ENCODE data around the gene PEG3. TPM values are rescaled to one million over a fixed set of nuclear protein-coding genes. Genes with fewer than 3 reads are reported as not detected.

The PEG3 gene
- total and polyA plus RNA-seq, 2 of the 13 experiments (the other 11 are each of a cell fraction or from before 2014, with no cell fraction given): 217 to 394 TPM

DNA sequence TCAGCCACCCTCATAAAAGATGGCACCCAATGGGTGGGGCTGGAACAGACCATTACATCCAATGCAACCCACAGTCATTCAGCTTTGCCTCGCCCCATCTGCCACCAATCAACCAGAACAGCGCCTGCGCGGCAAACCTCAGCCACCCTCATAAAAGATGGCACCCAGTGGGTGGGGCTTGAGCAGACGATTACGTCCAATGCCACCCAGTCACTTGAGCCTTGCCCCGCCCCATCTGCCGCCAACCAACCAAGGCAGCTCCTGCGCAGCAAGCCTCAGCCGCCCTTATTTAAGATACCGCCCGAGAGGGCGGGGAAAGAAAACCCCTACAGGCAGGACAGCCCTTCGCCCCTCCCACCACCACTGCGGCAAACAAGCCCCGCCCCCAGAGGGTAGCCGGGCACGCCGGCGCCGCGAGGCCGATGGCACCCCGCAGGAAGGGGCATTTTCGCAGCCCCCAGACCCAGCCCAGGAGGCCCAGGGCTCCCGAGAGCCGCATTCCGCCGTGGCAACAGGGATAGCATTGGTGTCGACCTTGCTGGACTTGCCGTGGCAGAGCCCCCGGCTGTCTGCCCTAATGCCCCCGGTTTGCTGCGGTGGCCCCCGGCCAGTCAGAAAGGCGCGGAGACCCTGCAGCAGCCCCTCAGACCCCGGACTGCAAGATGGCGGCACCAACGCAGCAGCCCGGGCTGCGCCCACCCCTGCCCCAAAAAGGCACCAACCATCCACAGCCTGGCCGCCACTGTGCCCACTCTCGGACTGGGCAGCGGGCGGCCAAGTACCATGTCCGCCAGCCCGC, 675 bp downstream of the PEG3 start (continued):
- TF ChIP-seq, protein P1, sequence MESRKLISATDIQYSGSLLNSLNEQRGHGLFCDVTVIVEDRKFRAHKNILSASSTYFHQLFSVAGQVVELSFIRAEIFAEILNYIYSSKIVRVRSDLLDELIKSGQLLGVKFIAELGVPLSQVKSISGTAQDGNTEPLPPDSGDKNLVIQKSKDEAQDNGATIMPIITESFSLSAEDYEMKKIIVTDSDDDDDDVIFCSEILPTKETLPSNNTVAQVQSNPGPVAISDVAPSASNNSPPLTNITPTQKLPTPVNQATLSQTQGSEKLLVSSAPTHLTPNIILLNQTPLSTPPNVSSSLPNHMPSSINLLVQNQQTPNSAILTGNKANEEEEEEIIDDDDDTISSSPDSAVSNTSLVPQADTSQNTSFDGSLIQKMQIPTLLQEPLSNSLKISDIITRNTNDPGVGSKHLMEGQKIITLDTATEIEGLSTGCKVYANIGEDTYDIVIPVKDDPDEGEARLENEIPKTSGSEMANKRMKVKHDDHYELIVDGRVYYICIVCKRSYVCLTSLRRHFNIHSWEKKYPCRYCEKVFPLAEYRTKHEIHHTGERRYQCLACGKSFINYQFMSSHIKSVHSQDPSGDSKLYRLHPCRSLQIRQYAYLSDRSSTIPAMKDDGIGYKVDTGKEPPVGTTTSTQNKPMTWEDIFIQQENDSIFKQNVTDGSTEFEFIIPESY (CRISPR knock-in tag; IDR thresholded peaks at IDR 0.05): no peak
- TF ChIP-seq ZC3H4 (CRISPR knock-in tag; IDR thresholded peaks at IDR 0.05; ENCODE audit: borderline replicate concordance) (no peak), HMG20A (CRISPR knock-in tag; IDR thresholded peaks at IDR 0.05; ENCODE audit: borderline replicate concordance) (no peak), PLRG1 (conservative IDR thresholded peaks at IDR 0.05) (no peak), ZNF367 (CRISPR knock-in tag; IDR thresholded peaks at IDR 0.05; ENCODE audit: borderline replicate concordance) (no peak), ZNF546 (CRISPR knock-in tag; conservative IDR thresholded peaks at IDR 0.05) (no peak), ZNF614 (CRISPR knock-in tag; IDR thresholded peaks at IDR 0.05; ENCODE audit: borderline replicate concordance) (no peak), PHF8 (CRISPR knock-in tag; IDR thresholded peaks at IDR 0.05) (peak; percentile 40), EEA1 (CRISPR knock-in tag; IDR thresholded peaks at IDR 0.05; ENCODE audit: borderline replicate concordance) (0 out of 2 replicates have a peak, but pooled peaks have one; percentile 37)
- TF ChIP-seq, protein P2, sequence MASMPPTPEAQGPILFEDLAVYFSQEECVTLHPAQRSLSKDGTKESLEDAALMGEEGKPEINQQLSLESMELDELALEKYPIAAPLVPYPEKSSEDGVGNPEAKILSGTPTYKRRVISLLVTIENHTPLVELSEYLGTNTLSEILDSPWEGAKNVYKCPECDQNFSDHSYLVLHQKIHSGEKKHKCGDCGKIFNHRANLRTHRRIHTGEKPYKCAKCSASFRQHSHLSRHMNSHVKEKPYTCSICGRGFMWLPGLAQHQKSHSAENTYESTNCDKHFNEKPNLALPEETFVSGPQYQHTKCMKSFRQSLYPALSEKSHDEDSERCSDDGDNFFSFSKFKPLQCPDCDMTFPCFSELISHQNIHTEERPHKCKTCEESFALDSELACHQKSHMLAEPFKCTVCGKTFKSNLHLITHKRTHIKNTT (CRISPR knock-in tag; IDR thresholded peaks at IDR 0.05): no peak
- TF ChIP-seq, protein P3, sequence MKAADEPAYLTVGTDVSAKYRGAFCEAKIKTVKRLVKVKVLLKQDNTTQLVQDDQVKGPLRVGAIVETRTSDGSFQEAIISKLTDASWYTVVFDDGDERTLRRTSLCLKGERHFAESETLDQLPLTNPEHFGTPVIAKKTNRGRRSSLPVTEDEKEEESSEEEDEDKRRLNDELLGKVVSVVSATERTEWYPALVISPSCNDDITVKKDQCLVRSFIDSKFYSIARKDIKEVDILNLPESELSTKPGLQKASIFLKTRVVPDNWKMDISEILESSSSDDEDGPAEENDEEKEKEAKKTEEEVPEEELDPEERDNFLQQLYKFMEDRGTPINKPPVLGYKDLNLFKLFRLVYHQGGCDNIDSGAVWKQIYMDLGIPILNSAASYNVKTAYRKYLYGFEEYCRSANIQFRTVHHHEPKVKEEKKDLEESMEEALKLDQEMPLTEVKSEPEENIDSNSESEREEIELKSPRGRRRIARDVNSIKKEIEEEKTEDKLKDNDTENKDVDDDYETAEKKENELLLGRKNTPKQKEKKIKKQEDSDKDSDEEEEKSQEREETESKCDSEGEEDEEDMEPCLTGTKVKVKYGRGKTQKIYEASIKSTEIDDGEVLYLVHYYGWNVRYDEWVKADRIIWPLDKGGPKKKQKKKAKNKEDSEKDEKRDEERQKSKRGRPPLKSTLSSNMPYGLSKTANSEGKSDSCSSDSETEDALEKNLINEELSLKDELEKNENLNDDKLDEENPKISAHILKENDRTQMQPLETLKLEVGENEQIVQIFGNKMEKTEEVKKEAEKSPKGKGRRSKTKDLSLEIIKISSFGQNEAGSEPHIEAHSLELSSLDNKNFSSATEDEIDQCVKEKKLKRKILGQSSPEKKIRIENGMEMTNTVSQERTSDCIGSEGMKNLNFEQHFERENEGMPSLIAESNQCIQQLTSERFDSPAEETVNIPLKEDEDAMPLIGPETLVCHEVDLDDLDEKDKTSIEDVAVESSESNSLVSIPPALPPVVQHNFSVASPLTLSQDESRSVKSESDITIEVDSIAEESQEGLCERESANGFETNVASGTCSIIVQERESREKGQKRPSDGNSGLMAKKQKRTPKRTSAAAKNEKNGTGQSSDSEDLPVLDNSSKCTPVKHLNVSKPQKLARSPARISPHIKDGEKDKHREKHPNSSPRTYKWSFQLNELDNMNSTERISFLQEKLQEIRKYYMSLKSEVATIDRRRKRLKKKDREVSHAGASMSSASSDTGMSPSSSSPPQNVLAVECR (CRISPR knock-in tag; IDR thresholded peaks at IDR 0.05; ENCODE audit: borderline replicate concordance): peak; percentile 5; the same call in 1 of the 2 replicates
- TF ChIP-seq, protein P4, sequence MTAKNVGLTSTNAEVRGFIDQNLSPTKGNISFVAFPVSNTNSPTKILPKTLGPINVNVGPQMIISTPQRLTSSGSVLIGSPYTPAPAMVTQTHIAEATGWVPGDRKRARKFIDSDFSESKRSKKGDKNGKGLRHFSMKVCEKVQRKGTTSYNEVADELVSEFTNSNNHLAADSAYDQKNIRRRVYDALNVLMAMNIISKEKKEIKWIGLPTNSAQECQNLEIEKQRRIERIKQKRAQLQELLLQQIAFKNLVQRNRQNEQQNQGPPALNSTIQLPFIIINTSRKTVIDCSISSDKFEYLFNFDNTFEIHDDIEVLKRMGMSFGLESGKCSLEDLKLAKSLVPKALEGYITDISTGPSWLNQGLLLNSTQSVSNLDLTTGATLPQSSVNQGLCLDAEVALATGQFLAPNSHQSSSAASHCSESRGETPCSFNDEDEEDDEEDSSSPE (CRISPR knock-in tag; IDR thresholded peaks at IDR 0.05): peak; percentile 26
- TF ChIP-seq, protein P5, sequence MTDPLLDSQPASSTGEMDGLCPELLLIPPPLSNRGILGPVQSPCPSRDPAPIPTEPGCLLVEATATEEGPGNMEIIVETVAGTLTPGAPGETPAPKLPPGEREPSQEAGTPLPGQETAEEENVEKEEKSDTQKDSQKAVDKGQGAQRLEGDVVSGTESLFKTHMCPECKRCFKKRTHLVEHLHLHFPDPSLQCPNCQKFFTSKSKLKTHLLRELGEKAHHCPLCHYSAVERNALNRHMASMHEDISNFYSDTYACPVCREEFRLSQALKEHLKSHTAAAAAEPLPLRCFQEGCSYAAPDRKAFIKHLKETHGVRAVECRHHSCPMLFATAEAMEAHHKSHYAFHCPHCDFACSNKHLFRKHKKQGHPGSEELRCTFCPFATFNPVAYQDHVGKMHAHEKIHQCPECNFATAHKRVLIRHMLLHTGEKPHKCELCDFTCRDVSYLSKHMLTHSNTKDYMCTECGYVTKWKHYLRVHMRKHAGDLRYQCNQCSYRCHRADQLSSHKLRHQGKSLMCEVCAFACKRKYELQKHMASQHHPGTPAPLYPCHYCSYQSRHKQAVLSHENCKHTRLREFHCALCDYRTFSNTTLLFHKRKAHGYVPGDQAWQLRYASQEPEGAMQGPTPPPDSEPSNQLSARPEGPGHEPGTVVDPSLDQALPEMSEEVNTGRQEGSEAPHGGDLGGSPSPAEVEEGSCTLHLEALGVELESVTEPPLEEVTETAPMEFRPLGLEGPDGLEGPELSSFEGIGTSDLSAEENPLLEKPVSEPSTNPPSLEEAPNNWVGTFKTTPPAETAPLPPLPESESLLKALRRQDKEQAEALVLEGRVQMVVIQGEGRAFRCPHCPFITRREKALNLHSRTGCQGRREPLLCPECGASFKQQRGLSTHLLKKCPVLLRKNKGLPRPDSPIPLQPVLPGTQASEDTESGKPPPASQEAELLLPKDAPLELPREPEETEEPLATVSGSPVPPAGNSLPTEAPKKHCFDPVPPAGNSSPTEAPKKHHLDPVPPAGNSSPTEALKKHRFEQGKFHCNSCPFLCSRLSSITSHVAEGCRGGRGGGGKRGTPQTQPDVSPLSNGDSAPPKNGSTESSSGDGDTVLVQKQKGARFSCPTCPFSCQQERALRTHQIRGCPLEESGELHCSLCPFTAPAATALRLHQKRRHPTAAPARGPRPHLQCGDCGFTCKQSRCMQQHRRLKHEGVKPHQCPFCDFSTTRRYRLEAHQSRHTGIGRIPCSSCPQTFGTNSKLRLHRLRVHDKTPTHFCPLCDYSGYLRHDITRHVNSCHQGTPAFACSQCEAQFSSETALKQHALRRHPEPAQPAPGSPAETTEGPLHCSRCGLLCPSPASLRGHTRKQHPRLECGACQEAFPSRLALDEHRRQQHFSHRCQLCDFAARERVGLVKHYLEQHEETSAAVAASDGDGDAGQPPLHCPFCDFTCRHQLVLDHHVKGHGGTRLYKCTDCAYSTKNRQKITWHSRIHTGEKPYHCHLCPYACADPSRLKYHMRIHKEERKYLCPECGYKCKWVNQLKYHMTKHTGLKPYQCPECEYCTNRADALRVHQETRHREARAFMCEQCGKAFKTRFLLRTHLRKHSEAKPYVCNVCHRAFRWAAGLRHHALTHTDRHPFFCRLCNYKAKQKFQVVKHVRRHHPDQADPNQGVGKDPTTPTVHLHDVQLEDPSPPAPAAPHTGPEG (CRISPR knock-in tag; IDR thresholded peaks at IDR 0.05): no peak

Measured in HepG2 (cell line).